DMS114 treated with DMSO at 0.1 percent for 48 hours (cell line): Measurements from ENCODE around the gene FKBP2.

Experiments
- DNase-seq: peaks from one replicate; lab custom pipeline; 2025; ENCODE audit not compliant: unreplicated experiment; lab: John Stamatoyannopoulos, UW

The FKBP2 gene

GRCh38 chr11:64240435-64241240 is at the start of gene FKBP2:
FKBP2 (plus strand) TSS chr11:64241095; CDS start chr11:64242388, 1,293 bp downstream.
- peak; percentile 89 for DNase-seq

GRCh38 chr11:64192434-64192833 is 48.5 kb upstream of the FKBP2 start:
- no peak for DNase-seq

GRCh38 chr11:64196626-64197025 is 44.3 kb upstream of the FKBP2 start:
- DNase-seq, result no peak

- DNase-seq, result no peak
Observed at GRCh38 chr11:64198511-64198910, 42.4 kb upstream of the FKBP2 start.

- no peak for DNase-seq
Observed at GRCh38 chr11:64201543-64201942, 39.4 kb upstream of the FKBP2 start.

GRCh38 chr11:64202992-64203391 is 37.9 kb upstream of the FKBP2 start:
- no peak for DNase-seq

GRCh38 chr11:64203421-64204079 is 37.3 kb upstream of the FKBP2 start:
- DNase-seq, result no peak

GRCh38 chr11:64204080-64204440 is 36.8 kb upstream of the FKBP2 start:
- no peak for DNase-seq

- peak; percentile 45 for DNase-seq
Observed at GRCh38 chr11:64204464-64204989, 36.4 kb upstream of the FKBP2 start.

- no peak for DNase-seq
Observed at GRCh38 chr11:64206457-64207255, 34.2 kb upstream of the FKBP2 start, which contains the start of gene FERMT3. FERMT3 (plus strand) TSS chr11:64206721; CDS start chr11:64207365, 644 bp downstream.

- no peak for DNase-seq
Observed at GRCh38 chr11:64207256-64208085, 33.4 kb upstream of the FKBP2 start.

- no peak for DNase-seq
Observed at GRCh38 chr11:64208086-64208795, 32.7 kb upstream of the FKBP2 start.

GRCh38 chr11:64208796-64209562 is 31.9 kb upstream of the FKBP2 start:
- no peak for DNase-seq

GRCh38 chr11:64209563-64209843 is 31.4 kb upstream of the FKBP2 start:
- DNase-seq, result no peak

- DNase-seq, result no peak
Observed at GRCh38 chr11:64210301-64211020, 30.4 kb upstream of the FKBP2 start.

GRCh38 chr11:64211181-64211872 is 29.6 kb upstream of the FKBP2 start:
- DNase-seq, result no peak

GRCh38 chr11:64216879-64217278 is 24.0 kb upstream of the FKBP2 start:
- no peak for DNase-seq
